HG03280 (cell line): Measurements from ENCODE around the gene FRAT2.
A peak's percentile ranks its signal among the peaks of the same experiment; 100 is the strongest.

ENCODE experiments used
- ATAC-seq: cut with Tn5 transposase; IDR thresholded peaks from one replicate; pipeline ENCODE4 v1.9.1; 2021; ENCODE audit warnings: mild to moderate bottlenecking, moderate library complexity; ENCODE audit not compliant: unreplicated experiment

Gene FRAT2, protein sequence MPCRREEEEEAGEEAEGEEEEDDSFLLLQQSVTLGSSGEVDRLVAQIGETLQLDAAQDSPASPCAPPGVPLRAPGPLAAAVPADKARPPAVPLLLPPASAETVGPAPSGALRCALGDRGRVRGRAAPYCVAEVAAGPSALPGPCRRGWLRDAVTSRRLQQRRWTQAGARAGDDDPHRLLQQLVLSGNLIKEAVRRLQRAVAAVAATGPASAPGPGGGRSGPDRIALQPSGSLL

DNA sequence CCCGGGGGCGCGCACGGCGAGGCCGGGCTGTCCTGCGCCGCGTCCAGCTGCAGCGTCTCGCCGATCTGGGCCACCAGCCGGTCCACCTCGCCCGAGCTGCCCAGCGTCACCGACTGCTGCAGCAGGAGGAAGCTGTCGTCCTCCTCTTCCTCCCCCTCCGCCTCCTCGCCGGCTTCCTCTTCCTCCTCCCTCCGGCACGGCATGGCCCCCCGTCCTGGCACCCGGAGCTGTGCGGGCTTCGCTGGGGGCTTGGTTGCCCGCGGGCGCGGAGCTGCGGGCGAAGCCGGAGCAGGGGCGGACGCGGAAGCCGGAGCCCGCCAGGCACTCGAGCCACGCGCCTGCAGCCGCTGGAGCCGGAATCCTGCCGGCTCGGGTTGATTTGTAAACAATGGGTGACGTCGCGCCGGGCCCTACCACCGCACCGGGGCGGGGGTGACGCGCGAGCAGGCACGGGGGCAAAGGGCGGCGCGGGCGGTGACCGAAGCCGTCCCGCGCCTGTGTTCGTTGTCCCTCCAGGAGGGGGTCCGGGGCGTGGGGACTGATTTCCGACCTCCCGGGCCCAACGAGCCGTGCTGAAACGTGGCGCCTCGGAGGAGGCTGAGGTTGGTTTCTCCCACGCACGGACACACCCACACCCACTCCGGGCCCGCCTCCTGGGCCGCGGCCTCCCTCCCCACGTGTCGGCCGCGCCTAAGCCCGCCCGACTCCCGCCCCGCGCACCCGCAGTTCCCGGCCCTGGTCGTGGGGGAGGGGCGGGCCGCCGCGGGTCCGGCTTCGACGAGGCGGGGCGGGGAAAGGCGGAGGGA, at the start of gene FRAT2:
TSS of gene FRAT2 (minus strand) at position 360 of the 806 bp plus-strand sequence. CDS start at position 203, 157 bp downstream.
- ATAC-seq = peak; percentile 85

DNA sequence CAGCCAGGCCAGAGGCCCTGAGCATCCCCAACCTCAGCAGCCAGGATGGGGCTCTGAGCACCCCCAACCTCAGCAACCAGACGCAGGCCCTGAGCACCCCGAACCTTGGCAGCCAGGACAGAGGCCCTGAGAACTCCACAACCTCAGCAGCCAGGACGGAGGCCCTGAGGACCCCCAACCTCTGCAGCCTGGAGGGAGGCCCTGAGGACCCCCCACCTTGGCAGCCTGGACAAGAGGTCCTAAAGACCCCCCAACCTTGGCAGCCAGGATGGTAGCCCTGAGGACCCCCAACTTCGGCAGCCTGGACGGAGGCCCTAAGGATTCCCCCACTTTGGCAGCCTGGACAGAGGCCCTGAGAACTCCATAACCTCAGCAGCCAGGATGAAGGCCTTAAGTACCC, 49.6 kb upstream of the FRAT2 start:
- no peak for ATAC-seq

DNA sequence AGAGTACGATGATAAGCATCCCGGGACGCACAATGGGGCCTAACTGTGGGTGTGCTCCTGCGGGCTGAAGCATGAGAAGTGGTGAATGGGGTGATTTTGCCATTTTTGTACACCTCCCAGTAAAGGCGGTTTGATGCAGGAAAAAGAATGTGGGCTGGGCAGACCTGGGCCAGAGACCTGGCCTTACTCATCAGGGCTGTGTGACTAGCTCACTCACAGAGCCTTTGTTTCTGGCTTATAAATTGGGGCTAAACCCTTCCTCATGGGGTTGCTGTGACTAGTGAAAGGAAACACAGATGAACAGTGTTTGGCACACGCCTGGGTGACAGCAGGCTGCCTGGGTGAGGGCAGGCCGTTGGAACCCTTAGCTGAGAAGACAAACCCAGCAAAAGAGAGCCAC, 48.6 kb upstream of the FRAT2 start:
- no peak for ATAC-seq

DNA sequence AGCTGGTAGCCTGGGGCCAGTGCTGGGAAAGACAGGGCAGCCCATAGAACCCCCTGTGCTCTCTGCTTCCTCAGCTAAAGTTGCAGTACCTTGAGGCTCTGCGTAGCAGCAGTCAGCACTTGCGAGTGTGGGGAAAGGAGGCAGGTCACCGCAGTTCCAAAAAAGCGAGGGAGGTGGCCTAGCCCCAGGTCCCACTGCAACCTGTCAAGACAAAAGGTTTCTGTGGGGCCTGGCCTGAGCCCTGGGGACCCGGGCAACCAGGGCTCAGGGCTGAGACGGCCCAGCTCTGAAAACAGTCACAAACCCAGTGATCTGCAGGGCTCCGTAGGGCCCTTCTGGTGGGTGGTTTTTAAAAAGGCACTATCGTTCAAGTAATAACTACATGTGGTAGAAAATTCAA, 47.1 kb upstream of the FRAT2 start:
- no peak for ATAC-seq

DNA sequence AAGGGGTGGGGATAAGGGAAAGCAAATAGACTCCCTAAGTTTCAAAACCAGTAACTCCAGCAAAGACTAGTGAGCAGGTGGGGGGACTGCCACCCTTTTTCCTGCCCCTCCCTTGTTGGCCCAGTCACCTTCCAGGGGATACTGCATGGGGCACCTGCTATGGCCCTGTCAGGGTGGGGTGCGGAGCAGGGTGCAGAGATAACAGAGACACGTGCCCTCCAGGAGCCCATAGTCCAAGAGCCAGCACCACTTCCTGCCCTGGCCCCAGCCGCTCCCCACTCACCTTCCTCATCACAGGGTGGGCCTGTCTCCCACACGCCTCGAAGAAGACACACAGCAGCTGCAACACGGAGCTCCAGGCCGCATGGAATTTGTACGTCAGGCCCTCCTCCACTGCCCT, 46.0 kb upstream of the FRAT2 start:
- no peak for ATAC-seq

DNA sequence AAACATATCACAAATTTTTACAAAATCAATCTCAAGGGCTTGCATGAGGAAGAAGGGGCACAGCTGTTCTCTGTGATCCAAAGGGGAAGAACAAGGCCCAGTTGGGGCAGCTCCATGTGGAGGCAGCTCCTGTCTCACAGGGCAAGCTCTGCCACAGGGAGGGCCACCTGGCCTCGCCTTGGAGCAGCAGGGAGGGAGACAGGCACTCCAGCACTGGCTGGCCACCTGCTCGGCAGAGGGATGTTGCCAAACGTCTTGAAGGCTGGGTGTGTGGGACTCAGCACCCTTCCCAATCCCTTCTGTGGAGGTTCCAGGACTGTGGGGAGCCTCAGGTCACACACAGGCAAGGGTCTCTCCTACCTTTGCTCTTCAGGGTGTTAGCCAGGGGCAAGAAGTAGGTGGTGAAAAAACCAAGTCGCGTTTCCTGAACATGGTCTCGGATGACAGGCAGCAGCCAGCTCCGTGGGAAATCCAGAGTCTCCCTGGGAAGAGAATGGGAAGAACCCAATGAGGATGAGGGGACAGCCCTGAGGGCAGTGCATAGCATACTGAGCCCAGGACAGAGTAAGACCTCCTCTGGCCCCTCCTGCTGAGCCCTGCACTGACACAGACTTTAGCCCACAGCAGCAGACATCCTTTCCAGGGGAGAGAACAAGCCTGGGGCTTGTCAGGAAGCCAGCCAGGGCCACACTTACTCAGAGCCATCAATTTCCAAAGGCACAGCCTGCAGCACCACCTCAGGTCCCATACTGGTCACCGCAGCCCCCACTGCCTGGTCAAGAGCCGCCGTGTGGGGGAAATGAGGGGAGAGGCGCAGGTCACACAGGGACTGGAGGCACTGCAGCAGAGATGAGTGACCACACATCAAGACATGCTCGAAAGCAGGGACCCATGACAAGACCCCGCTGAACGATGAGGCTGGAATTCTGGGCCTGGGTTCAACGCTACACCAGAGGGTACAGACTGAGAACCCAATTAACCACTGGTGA, 44.7 kb upstream of the FRAT2 start:
- ATAC-seq = no peak

DNA sequence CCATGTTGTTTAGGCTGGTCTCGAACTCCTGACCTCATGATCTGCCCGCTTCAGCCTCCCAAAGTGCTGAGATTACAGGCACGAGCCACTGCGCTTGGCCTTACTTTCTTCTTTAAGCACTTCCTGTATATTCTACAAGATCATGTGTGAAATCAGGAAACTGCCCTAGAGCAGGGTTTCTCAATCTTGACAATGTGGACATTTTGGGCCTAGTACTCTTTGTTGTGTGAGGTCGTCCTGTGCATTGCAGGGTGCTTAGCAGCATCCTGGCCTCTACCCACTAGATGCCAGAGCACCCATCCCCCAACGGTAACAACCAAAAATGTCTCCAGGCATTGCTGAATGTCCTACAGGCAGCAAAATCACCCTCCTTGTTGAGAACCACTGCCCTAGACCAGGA, 41.9 kb upstream of the FRAT2 start:
- ATAC-seq = no peak

DNA sequence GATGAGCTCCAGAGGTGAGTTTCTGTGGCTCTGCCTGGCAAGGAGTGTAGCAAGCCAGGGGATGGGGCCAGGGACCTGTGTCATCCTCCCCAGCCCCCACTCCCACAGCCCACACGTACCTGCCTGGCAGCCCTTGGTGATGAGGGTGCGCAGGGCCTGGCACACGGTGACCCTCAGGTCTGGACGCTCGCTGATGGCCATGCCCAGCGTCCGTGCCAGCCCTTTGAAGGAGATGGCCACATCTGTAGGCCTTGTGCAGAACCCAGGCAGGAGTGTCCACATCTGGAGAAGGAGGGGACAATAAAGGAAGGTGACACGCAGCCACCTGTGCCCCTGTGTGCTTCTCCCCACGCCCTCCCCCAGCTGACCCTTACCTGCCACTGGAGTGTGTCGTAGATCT, 38.9 kb upstream of the FRAT2 start:
- ATAC-seq = no peak

DNA sequence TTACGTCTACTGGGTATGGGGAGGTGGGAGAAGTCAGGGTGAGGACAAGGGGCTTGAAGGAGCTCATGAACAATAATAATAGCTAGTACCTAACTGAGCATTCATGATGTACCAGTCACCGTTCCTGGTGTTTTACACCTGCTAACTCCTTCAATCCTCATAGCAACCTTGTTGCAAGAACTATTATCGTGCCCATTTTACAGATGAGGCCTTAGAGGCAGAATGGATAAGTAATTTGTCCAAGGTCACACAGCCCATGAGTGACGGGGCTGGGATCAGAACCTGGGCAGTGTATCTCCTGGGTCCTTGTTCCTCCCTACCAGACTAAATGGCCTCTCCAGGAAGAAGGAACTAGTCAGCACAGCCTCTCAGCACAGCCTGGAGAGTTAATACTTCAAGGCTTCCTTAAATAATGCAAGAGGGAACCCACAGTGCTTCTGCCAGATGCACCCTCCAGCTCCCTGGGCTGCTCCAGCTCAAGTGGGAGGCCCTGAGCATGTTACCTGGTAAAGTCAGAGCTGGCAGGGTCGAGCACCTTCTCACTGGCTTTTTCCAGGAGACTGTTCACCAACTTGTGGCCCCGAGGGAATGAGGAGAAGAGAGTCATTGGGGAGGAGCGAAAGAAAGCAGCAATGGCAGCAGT, 37.8 kb upstream of the FRAT2 start:
- no peak for ATAC-seq

DNA sequence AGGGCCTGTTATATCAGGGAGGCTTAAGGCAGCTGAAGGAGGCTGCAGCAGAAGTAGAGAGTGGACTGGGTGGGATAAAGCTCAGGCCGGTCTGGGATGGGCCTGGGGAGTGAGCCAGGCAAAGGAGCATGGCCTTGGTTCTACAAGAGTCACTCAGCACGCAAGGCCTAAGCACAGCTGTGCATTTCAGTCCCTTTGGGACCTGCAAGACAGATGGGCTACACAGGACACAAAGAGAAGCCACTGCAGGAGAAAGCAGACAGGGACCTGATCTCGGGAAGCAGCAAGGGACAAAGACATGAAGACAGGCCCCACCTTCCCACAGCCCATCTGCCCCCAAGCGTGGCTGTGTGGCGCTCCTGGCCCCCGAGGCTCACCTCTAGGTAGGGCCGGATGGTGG, 37.2 kb upstream of the FRAT2 start:
- no peak for ATAC-seq

DNA sequence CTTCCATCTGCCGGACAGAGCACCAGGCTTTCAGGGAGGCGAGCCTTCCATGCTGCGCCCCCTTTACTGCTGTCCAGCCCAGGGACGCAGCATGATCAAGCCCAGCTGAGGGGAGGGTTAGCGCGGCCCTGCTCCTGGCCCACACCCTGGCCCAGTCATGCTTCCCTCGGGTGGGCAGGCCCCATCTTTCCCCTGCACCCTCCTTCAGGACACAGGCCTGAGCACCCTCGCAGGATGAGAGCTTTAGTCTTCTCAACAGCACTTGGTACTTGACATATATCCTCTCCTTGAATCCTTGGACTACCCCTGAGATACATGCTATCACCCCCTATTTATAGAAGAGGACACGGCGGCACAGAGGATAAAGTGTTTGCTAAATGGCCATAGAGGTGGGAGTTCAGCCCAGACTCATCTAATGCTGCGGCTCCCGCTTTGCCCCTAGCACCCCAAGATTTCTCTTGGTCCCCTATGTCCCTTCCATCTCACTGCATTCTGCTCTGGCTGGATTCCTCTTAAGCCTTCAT, 32.7 kb upstream of the FRAT2 start:
- ATAC-seq = no peak

DNA sequence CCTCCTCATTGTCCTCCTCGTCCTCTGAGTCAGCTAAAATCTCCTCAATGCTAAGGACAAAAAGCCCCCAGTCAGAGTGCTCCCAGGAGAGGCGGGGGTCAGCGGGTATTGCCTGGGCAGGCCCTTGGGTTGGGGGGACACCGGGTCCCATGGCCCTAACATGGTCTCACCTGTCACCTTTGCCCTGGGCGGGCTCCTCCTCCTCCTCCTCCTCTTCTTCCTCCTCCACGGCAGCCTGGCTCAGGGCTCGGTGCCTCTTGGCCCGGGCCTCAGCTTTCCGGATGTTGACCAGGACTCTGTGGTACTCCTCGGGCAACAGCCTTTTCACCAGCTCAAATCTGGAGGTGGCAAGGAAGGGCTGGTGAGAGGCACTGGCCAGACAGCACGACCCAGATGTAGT, 32.0 kb upstream of the FRAT2 start:
- no peak for ATAC-seq

DNA sequence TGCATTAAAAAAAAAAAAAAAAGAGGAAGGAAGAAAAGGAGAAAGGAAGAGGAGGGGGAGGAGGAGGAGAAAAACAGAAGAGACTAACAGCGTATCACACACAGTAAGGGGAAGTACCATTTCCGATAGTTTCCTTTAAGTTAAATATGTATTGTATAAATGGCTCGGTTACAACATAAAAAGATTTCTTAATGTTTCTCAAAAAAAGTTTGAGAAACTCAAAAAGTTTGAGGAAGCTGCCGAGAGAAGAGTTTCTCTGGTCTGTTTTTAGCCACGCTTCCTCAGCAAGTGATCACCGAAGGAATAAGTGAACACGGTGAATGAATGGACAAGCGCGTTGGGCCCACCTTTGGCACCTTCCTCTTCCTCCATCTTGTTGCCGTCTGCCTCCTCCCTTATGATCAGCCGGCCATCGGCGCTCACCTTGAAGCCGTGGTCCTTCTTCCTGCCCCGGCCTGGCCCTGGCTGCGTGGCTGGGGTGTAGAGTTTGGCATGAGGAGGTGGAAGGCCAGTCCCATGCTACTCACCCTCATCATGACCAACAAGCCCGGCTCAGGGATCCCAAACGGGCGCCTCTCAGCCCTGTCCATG, 31.3 kb upstream of the FRAT2 start:
- no peak for ATAC-seq

DNA sequence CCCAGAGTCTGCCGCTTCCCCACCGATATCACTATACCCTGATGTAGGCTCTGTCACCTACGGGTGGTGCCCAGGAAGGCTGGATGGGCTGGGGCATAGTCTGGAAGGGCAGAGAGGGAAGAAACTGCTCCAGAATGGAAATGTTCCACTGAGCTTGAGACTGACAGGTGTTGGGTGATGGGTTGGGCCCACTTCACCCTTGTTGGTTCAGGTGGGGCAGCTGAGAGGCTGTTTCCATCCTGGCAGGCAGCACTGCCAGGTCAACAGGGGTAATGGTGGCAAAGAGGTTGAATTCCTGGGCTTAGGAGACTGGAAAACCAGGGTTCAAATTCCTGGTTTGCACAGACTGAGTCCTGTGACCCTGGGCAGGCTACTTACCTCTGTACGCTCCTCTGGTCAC, 28.5 kb upstream of the FRAT2 start:
- ATAC-seq = no peak

DNA sequence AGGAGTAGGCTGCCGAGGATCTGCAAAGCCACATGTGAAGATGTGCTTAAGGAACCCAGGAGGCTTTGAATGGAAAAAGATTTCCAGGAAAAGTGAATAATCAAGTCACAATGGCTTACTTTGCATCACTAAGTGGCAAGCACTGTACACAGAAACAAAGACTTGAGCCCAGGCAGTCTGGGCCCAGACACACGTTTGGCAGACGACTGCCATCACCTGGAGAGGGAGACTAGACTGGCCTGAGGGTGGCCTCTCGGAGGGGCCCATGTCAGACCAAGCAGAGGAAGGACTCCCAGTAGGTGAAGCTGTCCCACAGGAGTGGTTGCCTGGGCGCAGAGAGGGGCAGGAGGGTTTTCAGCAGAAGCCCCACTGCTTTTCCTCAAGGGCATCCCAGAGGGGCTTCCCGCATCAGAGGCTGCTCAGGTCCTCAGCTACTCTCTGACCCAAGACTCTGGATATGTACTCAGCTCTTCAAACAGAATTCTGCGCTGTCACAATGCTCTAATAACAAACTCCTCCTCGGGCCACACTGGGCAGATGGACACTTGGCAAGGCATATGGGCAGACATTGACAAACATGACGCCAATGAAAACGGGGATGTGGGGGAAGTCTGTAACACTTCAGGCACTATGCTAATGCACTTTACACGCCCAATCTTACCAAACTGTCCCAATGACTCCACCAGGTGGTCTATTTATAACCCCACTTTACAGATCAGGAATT, 27.9 kb upstream of the FRAT2 start:
- no peak for ATAC-seq

DNA sequence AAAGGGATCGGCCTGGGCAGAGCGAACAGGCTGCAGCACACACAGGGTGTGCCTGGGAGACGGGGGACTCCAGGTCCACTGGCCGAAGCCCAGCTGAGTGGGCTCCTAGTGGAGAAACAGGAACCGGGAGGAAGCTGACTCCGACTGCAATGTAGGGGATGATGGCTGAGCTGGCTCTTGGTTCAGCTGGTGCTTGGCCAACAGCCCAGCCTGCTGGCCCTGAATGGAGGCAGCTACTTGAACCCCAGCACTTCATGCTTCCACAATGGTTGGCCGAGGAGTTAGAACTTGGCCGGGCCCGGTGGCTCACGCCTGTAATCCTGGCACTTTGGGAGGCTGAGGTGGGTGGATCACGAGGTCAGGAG, 27.0 kb upstream of the FRAT2 start:
- no peak for ATAC-seq

DNA sequence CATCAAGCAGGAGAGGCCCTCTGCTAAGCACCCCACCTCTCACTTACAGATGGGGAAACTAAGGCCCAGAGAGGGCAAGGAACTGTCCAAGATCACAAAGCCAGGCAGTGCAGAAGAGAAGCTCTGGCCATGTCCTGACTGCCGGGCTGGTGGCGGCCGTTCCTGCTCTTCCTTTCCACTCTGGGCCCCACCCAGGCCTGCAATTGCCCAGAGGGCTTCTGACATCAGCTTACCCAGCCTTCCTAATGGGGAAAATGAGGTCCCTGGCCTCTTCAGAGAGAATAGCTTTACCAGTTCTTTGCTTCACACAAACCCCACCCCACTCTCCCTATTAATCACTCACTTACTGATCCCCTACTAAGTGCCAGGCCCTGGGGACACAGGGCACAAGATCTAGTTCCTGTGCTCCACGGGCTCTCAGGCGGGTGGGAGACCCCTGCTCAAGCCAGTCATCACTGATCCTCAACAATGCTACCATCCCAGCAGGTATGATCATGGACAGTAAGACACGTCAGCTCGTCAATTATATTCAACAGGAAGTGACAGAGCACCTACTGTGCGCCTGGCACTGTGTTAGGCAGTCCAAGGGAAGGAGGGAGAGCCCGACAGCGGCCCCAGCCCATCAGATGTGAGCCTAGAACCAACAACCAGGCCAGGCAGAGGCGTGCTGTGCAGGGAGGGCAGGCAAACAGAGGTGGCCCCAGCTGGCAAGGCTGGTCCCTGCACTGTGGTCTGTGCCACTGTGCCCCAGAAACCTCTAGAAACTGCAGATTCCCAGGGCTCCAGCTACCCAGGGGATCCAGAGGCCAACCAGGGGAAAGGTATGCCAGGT, 26.4 kb upstream of the FRAT2 start:
- ATAC-seq = no peak

DNA sequence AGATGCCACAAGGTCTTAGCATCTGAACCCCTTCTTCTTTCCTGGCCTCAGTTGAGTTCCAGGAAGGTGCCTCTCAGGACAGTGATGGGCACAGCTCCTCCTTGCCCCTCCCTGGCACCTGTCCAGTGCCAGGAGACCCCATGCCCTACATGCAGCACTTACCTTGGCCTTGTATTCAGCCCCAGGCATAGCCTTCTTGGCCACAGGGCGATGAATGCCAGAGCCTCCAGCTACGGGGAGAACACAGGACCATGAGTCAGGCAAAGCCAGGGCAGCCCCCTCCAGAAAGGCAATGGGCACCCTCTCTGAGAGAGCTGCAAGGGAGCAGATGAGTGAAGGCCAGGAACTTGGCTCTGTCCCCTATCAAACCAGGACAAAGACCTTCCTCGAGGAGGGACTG, 24.3 kb upstream of the FRAT2 start:
- no peak for ATAC-seq

DNA sequence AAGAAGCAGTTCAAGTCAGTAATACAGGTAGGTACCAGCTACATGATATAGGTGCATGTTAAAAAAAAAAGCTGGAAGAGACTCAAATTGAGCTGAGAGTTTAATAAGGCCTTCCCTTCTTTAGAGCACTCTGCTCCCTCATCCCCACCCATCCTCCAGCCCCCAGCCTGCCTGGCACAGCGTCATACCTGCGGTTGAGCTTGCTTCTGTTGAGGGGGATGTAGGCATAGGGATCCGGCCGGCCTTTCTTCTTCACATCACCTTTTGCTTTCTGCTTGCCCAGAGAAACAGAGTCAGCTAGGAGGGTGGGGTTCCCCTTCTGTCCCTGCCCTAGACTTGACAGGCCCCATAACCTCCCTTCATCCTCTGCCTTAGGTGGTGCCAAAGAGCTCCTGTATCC, 23.8 kb upstream of the FRAT2 start:
- ATAC-seq = no peak
